Liver (tissue), 9 donors: Measurements from ENCODE around the gene RAPGEF2. TPM values are rescaled to one million over a fixed set of nuclear protein-coding genes. Genes with fewer than 3 reads are reported as not detected.

ENCODE experiments used
- DNase-seq: peaks from one replicate; pipeline ENCODE4 v3.0.0-alpha.2; 2017; ENCODE audit warnings: low spot score
- H3K27ac ChIP-seq, 2 donors: one replicate each; pipeline ENCODE4 v1.7.0; 2013; ENCODE audit warnings: inconsistent platforms in 2 of 2, low read length in 2 of 2, control low read depth in 1 of 2, low read depth in 1 of 2, mild to moderate bottlenecking in 1 of 2
- H3K27me3 ChIP-seq, 4 donors: one replicate each; pipeline versions ENCODE4 v1.6.1 to v1.7.0; 2013; ENCODE audit warnings: low read length in 3 of 4, inconsistent platforms in 1 of 4, mild to moderate bottlenecking in 1 of 4, moderate library complexity in 1 of 4; ENCODE audit not compliant: control insufficient read depth in 4 of 4, insufficient read depth in 4 of 4
- H3K36me3 ChIP-seq, 4 donors: one replicate each; pipeline versions ENCODE4 v1.6.1 to v1.7.0; 2013; ENCODE audit warnings: low read length in 3 of 4, mild to moderate bottlenecking in 3 of 4, low read depth in 1 of 4, moderate library complexity in 1 of 4; ENCODE audit not compliant: control insufficient read depth in 4 of 4, insufficient read depth in 3 of 4
- H3K4me1 ChIP-seq, 4 donors: one replicate each; pipeline versions ENCODE4 v1.6.1 to v1.7.0; 2013; ENCODE audit warnings: low read length in 3 of 4, mild to moderate bottlenecking in 3 of 4, moderate library complexity in 1 of 4; ENCODE audit not compliant: control insufficient read depth in 4 of 4, insufficient read depth in 4 of 4
- H3K4me3 ChIP-seq, 3 donors: one replicate each; pipeline versions ENCODE4 v1.6.1 to v1.7.0; 2013; ENCODE audit warnings: low read length in 3 of 3, control low read depth in 1 of 3, low read depth in 1 of 3, mild to moderate bottlenecking in 1 of 3
- H3K9ac ChIP-seq, 2 donors: one replicate each; pipeline ENCODE4 v1.7.0; 2013; ENCODE audit warnings: low read length in 2 of 2, mild to moderate bottlenecking in 2 of 2, moderate library complexity in 2 of 2, control low read depth in 1 of 2, low read depth in 1 of 2
- H3K9me3 ChIP-seq, 4 donors: one replicate each; pipeline versions ENCODE4 v1.6.1 to v1.7.0; 2013; ENCODE audit warnings: low read length in 3 of 4; ENCODE audit not compliant: control insufficient read depth in 4 of 4
- EGR1 ChIP-seq, 2 donors: IDR thresholded peaks; 2 replicates each; pipeline ENCODE4 v1.6.1; 2016 to 2018; ENCODE audit warnings: antibody characterized with exemption in 2 of 2, low read depth in 2 of 2
- FOXA1 ChIP-seq: IDR thresholded peaks from 2 replicates; pipeline ENCODE4 v1.6.1; 2016; ENCODE audit warnings: antibody characterized with exemption
- FOXA2 ChIP-seq: IDR thresholded peaks from 2 replicates; pipeline ENCODE4 v1.6.1; 2016; ENCODE audit warnings: antibody characterized with exemption
- GABPA ChIP-seq, 2 donors: IDR thresholded peaks in 1 of 2; conservative IDR thresholded peaks in 1 of 2; 2 replicates each; pipeline ENCODE4 v1.6.1; 2016; ENCODE audit warnings: antibody characterized with exemption in 2 of 2, mild to moderate bottlenecking in 1 of 2, moderate library complexity in 1 of 2
- HNF4A ChIP-seq, 2 donors: conservative IDR thresholded peaks; 2 replicates each; pipeline ENCODE4 v1.6.1; 2016; ENCODE audit warnings: antibody characterized with exemption in 2 of 2, mild to moderate bottlenecking in 2 of 2
- HNF4G ChIP-seq: IDR thresholded peaks from 2 replicates; pipeline ENCODE4 v1.6.1; 2016; ENCODE audit warnings: antibody characterized with exemption
- JUND ChIP-seq, 2 donors: IDR thresholded peaks; 2 replicates each; pipeline ENCODE4 v1.6.1; 2016; ENCODE audit warnings: antibody characterized with exemption in 2 of 2
- NR2F2 ChIP-seq: IDR thresholded peaks from 2 replicates; pipeline ENCODE4 v1.6.1; 2016; ENCODE audit warnings: antibody characterized with exemption
- RAD21 ChIP-seq, 2 donors: IDR thresholded peaks; 2 replicates each; pipeline ENCODE4 v1.6.1; 2016; ENCODE audit warnings: antibody characterized with exemption in 2 of 2, mild to moderate bottlenecking in 2 of 2
- RXRA ChIP-seq, 2 donors: IDR thresholded peaks; 2 replicates each; pipeline ENCODE4 v1.6.1; 2017 to 2018; ENCODE audit warnings: antibody characterized with exemption in 2 of 2, mild to moderate bottlenecking in 1 of 2
- SP1 ChIP-seq: IDR thresholded peaks from 2 replicates; pipeline ENCODE4 v1.6.1; 2018; ENCODE audit warnings: antibody characterized with exemption, mild to moderate bottlenecking
- TAF1 ChIP-seq: conservative IDR thresholded peaks from 2 replicates; pipeline ENCODE4 v1.6.1; 2016; ENCODE audit warnings: antibody characterized with exemption, mild to moderate bottlenecking
- YY1 ChIP-seq: IDR thresholded peaks from 2 replicates; pipeline ENCODE4 v1.6.1; 2016; ENCODE audit warnings: antibody characterized with exemption, mild to moderate bottlenecking
- WGBS: extraction: QIAGEN DNeasy Blood & Tissue Kit; methylation state at CpG from one replicate; pipeline ENCODE4 v1.1.7; 2013; 5-methylcytosine and 5-hydroxymethylcytosine counted together
- polyA plus RNA-seq, 2 donors: library from polyadenylated mRNA; stranded (reverse) in 1 of 2; unstranded in 1 of 2; fragments of 200-250 nt in 1 of 2; fragments of >200 nt in 1 of 2; fragmentation: Nextera tagmentation in 1 of 2; extraction: Ambion mirVana in 1 of 2; gene quantifications; one replicate each; pipeline versions ENCODE4 v1.2.1 to v1.2.3, GENCODE V29; 2013 to 2015
- total RNA-seq, 2 donors: library from RNA; depleted of rRNA; stranded (reverse); fragments of >200 nt; gene quantifications; one replicate each; pipeline ENCODE4 v1.2.3, GENCODE V29; 2014
- TF ChIP-seq, protein P1 (sequence below): IDR thresholded peaks from 2 replicates; pipeline ENCODE4 v1.6.1; 2016; ENCODE audit warnings: antibody characterized with exemption, mild to moderate bottlenecking
- TF ChIP-seq, protein P2 (sequence below): IDR thresholded peaks from 2 replicates; pipeline ENCODE4 v1.6.1; 2016; ENCODE audit warnings: antibody characterized with exemption
- TF ChIP-seq, protein P3 (sequence below): fragments of 150-350 bp; IDR thresholded peaks from 2 replicates; pipeline ENCODE4 v1.5.1; 2017; ENCODE audit warnings: improper control_type of control experiment, low read depth, low read length; ENCODE audit not compliant: missing input control
- TF ChIP-seq, protein P4 (sequence below): IDR thresholded peaks from 2 replicates; pipeline ENCODE4 v1.6.1; 2016; ENCODE audit warnings: antibody characterized with exemption
- TF ChIP-seq, protein P5 (sequence below): IDR thresholded peaks from 2 replicates; pipeline ENCODE4 v1.6.1; 2016; ENCODE audit warnings: antibody characterized with exemption
- donor health status: healthy.
- donor health status: healthy.
- donor health status: healthy.
- donor health status: healthy.
- donor health status: healthy.

Gene RAPGEF2
- total and polyA plus RNA-seq, 4 donors: 7.3 to 90.4 (median 32.2) TPM

DNA sequence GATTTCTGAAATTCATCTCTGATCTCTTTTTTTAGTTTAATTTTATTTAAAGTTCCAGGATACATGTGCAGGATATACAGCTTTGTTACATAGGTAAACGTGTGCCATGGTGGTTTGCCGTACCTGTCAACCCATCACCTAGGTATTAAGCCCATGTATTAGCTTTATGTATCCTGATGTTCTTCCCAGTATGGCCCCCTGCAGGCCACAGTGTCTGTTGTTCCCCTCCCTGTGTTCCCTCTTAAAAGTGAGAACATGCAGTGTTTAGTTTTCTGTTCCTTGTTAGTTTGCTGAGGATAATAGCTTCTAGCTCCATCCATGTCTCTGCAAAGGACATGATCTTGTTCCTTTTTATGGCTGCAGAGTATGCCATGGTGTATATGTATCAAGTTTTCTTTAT is 153.2 kb downstream of the RAPGEF2 start (continued):
- TF ChIP-seq, protein P1, sequence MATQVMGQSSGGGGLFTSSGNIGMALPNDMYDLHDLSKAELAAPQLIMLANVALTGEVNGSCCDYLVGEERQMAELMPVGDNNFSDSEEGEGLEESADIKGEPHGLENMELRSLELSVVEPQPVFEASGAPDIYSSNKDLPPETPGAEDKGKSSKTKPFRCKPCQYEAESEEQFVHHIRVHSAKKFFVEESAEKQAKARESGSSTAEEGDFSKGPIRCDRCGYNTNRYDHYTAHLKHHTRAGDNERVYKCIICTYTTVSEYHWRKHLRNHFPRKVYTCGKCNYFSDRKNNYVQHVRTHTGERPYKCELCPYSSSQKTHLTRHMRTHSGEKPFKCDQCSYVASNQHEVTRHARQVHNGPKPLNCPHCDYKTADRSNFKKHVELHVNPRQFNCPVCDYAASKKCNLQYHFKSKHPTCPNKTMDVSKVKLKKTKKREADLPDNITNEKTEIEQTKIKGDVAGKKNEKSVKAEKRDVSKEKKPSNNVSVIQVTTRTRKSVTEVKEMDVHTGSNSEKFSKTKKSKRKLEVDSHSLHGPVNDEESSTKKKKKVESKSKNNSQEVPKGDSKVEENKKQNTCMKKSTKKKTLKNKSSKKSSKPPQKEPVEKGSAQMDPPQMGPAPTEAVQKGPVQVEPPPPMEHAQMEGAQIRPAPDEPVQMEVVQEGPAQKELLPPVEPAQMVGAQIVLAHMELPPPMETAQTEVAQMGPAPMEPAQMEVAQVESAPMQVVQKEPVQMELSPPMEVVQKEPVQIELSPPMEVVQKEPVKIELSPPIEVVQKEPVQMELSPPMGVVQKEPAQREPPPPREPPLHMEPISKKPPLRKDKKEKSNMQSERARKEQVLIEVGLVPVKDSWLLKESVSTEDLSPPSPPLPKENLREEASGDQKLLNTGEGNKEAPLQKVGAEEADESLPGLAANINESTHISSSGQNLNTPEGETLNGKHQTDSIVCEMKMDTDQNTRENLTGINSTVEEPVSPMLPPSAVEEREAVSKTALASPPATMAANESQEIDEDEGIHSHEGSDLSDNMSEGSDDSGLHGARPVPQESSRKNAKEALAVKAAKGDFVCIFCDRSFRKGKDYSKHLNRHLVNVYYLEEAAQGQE: no peak
- no peak for TF ChIP-seq YY1
- no peak for TF ChIP-seq HNF4A (conservative IDR thresholded peaks at IDR 0.05)
- TF ChIP-seq, protein P2, sequence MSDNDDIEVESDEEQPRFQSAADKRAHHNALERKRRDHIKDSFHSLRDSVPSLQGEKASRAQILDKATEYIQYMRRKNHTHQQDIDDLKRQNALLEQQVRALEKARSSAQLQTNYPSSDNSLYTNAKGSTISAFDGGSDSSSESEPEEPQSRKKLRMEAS: no peak
- no peak for TF ChIP-seq SP1

DNA sequence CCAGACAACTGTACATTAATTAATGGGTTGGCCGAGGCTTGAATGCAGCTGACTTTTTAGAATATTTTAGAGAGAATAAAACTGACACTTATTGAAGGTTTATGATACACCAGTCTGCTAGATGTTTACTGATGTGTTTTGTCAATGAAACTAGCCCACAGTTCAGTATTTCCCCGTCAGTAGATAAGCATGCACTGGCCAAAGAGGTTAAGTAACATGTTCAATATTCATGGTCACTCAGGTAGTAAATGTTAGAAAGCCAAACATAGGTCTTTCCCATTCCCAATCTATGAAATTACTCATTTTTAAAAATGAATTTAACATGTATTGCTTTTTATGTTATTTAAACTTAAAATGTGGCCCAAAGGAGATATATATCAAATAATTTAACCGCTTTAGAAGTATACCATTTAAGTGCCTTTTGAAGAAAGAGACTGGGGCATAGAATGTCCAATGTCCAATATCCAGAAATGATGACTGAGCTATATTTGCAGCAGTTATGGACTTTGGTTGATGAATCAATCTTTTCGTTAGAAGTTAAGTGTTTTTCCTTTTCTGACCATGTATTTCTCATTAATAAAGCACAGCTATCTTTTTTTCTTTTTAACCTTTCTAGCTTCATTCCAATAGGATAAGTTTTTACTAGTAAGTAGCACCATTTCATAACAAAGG is 156.1 kb downstream of the RAPGEF2 start:
- H3K27ac ChIP-seq: peak overlapping the region; percentile 69 to 70
- no peaks in the 10 kb centered on the region for H3K9me3 ChIP-seq
- H3K4me3 ChIP-seq: no peak overlapping the region
- TF ChIP-seq YY1 (peak; percentile 38), NR2F2 (no peak), JUND (IDR thresholded peaks at IDR 0.05) (peak; percentile 26 to 44), SP1 (peak; percentile 69), GABPA (IDR thresholded peaks at IDR 0.05 in 1 of 2, conservative IDR thresholded peaks at IDR 0.05 in 1 of 2) (no peak), HNF4G (peak; percentile 66), HNF4A (conservative IDR thresholded peaks at IDR 0.05) (peak; percentile 81 to 90), RAD21 (IDR thresholded peaks at IDR 0.05) (peak in 1 of 2 donors; percentile 40), EGR1 (IDR thresholded peaks at IDR 0.05; ENCODE audit: low read depth in 2 of 2) (no peak), TAF1 (no peak), FOXA2 (peak; percentile 60), FOXA1 (peak; percentile 50), RXRA (IDR thresholded peaks at IDR 0.05) (peak; percentile 61 to 65)
- TF ChIP-seq, protein P2: peak; percentile 31
- TF ChIP-seq, protein P3, sequence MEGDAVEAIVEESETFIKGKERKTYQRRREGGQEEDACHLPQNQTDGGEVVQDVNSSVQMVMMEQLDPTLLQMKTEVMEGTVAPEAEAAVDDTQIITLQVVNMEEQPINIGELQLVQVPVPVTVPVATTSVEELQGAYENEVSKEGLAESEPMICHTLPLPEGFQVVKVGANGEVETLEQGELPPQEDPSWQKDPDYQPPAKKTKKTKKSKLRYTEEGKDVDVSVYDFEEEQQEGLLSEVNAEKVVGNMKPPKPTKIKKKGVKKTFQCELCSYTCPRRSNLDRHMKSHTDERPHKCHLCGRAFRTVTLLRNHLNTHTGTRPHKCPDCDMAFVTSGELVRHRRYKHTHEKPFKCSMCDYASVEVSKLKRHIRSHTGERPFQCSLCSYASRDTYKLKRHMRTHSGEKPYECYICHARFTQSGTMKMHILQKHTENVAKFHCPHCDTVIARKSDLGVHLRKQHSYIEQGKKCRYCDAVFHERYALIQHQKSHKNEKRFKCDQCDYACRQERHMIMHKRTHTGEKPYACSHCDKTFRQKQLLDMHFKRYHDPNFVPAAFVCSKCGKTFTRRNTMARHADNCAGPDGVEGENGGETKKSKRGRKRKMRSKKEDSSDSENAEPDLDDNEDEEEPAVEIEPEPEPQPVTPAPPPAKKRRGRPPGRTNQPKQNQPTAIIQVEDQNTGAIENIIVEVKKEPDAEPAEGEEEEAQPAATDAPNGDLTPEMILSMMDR: no peak
- TF ChIP-seq, protein P4, sequence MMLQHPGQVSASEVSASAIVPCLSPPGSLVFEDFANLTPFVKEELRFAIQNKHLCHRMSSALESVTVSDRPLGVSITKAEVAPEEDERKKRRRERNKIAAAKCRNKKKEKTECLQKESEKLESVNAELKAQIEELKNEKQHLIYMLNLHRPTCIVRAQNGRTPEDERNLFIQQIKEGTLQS: no peak
- TF ChIP-seq, protein P1: peak; percentile 31
- TF ChIP-seq, protein P5, sequence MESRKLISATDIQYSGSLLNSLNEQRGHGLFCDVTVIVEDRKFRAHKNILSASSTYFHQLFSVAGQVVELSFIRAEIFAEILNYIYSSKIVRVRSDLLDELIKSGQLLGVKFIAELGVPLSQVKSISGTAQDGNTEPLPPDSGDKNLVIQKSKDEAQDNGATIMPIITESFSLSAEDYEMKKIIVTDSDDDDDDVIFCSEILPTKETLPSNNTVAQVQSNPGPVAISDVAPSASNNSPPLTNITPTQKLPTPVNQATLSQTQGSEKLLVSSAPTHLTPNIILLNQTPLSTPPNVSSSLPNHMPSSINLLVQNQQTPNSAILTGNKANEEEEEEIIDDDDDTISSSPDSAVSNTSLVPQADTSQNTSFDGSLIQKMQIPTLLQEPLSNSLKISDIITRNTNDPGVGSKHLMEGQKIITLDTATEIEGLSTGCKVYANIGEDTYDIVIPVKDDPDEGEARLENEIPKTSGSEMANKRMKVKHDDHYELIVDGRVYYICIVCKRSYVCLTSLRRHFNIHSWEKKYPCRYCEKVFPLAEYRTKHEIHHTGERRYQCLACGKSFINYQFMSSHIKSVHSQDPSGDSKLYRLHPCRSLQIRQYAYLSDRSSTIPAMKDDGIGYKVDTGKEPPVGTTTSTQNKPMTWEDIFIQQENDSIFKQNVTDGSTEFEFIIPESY: peak; percentile 63
- peaks cover 0 to 2% (median 0%) of the 10 kb centered on the region in 4 donors for H3K36me3 ChIP-seq
- no peak overlapping the region for H3K9ac ChIP-seq
- peaks cover 0 to 15% (median 4%) of the 10 kb centered on the region in 4 donors for H3K4me1 ChIP-seq
- WGBS: 39% methylated on average over 4 of the region's 4 CpGs
- no peak for DNase-seq
- no peaks in the 10 kb centered on the region for H3K27me3 ChIP-seq
